ENCODE measurements around the gene UBALD1.
"Not testable (repeated sequence)": the region's sequence is repeated elsewhere in the genome, so short reads cannot be mapped to it uniquely, and the experiment has no call there.

UBALD1 gene

GRCh38 chr16:4586291-4586690 is 28.4 kb downstream of the UBALD1 start:
- H3K36me3 ChIP-seq (ENCODE audit: control insufficient read depth, insufficient read depth, low read length, severe bottlenecking): no peaks in the 10 kb centered on the region
- no peak for DNase-seq (ENCODE audit: low read depth)
- H3K9me3 ChIP-seq (ENCODE audit: control insufficient read depth, low read length): peaks cover 14% of the 10 kb centered on the region
- H3K9ac ChIP-seq (ENCODE audit: low read length): no peak overlapping the region
- no peaks in the 10 kb centered on the region for H3K4me1 ChIP-seq (ENCODE audit: control insufficient read depth, insufficient read depth, low read length)
- H3K4me3 ChIP-seq (ENCODE audit: low read length): no peak overlapping the region
- H3K27me3 ChIP-seq (replicated peaks; ENCODE audit: control insufficient read depth, insufficient read depth, low read length): peaks cover 27% of the 10 kb centered on the region

GRCh38 chr16:4583906-4584305 is 30.8 kb downstream of the UBALD1 start:
- Histone ChIP-seq H3K27me3 (replicated peaks; ENCODE audit: control insufficient read depth, insufficient read depth, low read length) (peaks cover 27% of the 10 kb centered on the region), H3K4me3 (ENCODE audit: low read length) (no peak overlapping the region), H3K9ac (ENCODE audit: low read length) (no peak overlapping the region), H3K4me1 (ENCODE audit: control insufficient read depth, insufficient read depth, low read length) (no peaks in the 10 kb centered on the region), H3K9me3 (ENCODE audit: control insufficient read depth, low read length) (peaks cover 13% of the 10 kb centered on the region), H3K36me3 (ENCODE audit: control insufficient read depth, insufficient read depth, low read length, severe bottlenecking) (no peaks in the 10 kb centered on the region)
- no peak for DNase-seq (ENCODE audit: low read depth)

- no peaks in the 10 kb centered on the region for H3K36me3 ChIP-seq (ENCODE audit: control insufficient read depth, insufficient read depth, low read length, severe bottlenecking)
- peak; percentile 34 for DNase-seq (ENCODE audit: low read depth)
- no peaks in the 10 kb centered on the region for H3K9me3 ChIP-seq (ENCODE audit: control insufficient read depth, low read length)
- H3K4me3 ChIP-seq (ENCODE audit: low read length): no peak overlapping the region
- H3K27me3 ChIP-seq (replicated peaks; ENCODE audit: control insufficient read depth, insufficient read depth, low read length): peaks cover 4% of the 10 kb centered on the region
- no peaks in the 10 kb centered on the region for H3K4me1 ChIP-seq (ENCODE audit: control insufficient read depth, insufficient read depth, low read length)
- H3K9ac ChIP-seq (ENCODE audit: low read length): no peak overlapping the region
Measured at GRCh38 chr16:4580250-4580649, 34.4 kb downstream of the UBALD1 start.

- Histone ChIP-seq H3K4me1 (ENCODE audit: control insufficient read depth, insufficient read depth, low read length) (no peaks in the 10 kb centered on the region), H3K36me3 (ENCODE audit: control insufficient read depth, insufficient read depth, low read length, severe bottlenecking) (no peaks in the 10 kb centered on the region), H3K9me3 (ENCODE audit: control insufficient read depth, low read length) (no peaks in the 10 kb centered on the region), H3K4me3 (ENCODE audit: low read length) (no peak overlapping the region), H3K9ac (ENCODE audit: low read length) (no peak overlapping the region), H3K27me3 (replicated peaks; ENCODE audit: control insufficient read depth, insufficient read depth, low read length) (peaks cover 4% of the 10 kb centered on the region)
- DNase-seq (ENCODE audit: low read depth): no peak
Measured at GRCh38 chr16:4578961-4579530, 35.6 kb downstream of the UBALD1 start.

GRCh38 chr16:4576008-4576407 is 38.7 kb downstream of the UBALD1 start:
- no peaks in the 10 kb centered on the region for H3K36me3 ChIP-seq (ENCODE audit: control insufficient read depth, insufficient read depth, low read length, severe bottlenecking)
- H3K4me1 ChIP-seq (ENCODE audit: control insufficient read depth, insufficient read depth, low read length): peaks cover 3% of the 10 kb centered on the region
- no peaks in the 10 kb centered on the region for H3K27me3 ChIP-seq (replicated peaks; ENCODE audit: control insufficient read depth, insufficient read depth, low read length)
- no peaks in the 10 kb centered on the region for H3K9me3 ChIP-seq (ENCODE audit: control insufficient read depth, low read length)
- H3K4me3 ChIP-seq (ENCODE audit: low read length): no peak overlapping the region
- H3K9ac ChIP-seq (ENCODE audit: low read length): no peak overlapping the region
- no peak for DNase-seq (ENCODE audit: low read depth)

- H3K9me3 ChIP-seq (ENCODE audit: control insufficient read depth, low read length): no peaks in the 10 kb centered on the region
- DNase-seq (ENCODE audit: low read depth): no peak
- H3K27me3 ChIP-seq (replicated peaks; ENCODE audit: control insufficient read depth, insufficient read depth, low read length): no peaks in the 10 kb centered on the region
- H3K4me3 ChIP-seq (ENCODE audit: low read length): no peak overlapping the region
- no peaks in the 10 kb centered on the region for H3K36me3 ChIP-seq (ENCODE audit: control insufficient read depth, insufficient read depth, low read length, severe bottlenecking)
- peaks cover 3% of the 10 kb centered on the region for H3K4me1 ChIP-seq (ENCODE audit: control insufficient read depth, insufficient read depth, low read length)
- no peak overlapping the region for H3K9ac ChIP-seq (ENCODE audit: low read length)
Measured at GRCh38 chr16:4574919-4575705, 39.6 kb downstream of the UBALD1 start.

- not testable (repeated sequence) for H3K36me3 ChIP-seq (ENCODE audit: control insufficient read depth, insufficient read depth, low read length, severe bottlenecking); H3K4me1 ChIP-seq (ENCODE audit: control insufficient read depth, insufficient read depth, low read length); H3K4me3 ChIP-seq (ENCODE audit: low read length); H3K9me3 ChIP-seq (ENCODE audit: control insufficient read depth, low read length); H3K27me3 ChIP-seq (replicated peaks; ENCODE audit: control insufficient read depth, insufficient read depth, low read length); DNase-seq (ENCODE audit: low read depth); H3K9ac ChIP-seq (ENCODE audit: low read length)
Measured at GRCh38 chr16:4573926-4574325, 40.8 kb downstream of the UBALD1 start.

GRCh38 chr16:4572715-4573114 is 42.0 kb downstream of the UBALD1 start:
- H3K9me3 ChIP-seq (ENCODE audit: control insufficient read depth, low read length): no peaks in the 10 kb centered on the region
- H3K4me3 ChIP-seq (ENCODE audit: low read length): no peak overlapping the region
- H3K27me3 ChIP-seq (replicated peaks; ENCODE audit: control insufficient read depth, insufficient read depth, low read length): no peaks in the 10 kb centered on the region
- H3K4me1 ChIP-seq (ENCODE audit: control insufficient read depth, insufficient read depth, low read length): peaks cover 3% of the 10 kb centered on the region
- H3K36me3 ChIP-seq (ENCODE audit: control insufficient read depth, insufficient read depth, low read length, severe bottlenecking): no peaks in the 10 kb centered on the region
- DNase-seq (ENCODE audit: low read depth): peak; percentile 7
- H3K9ac ChIP-seq (ENCODE audit: low read length): no peak overlapping the region

GRCh38 chr16:4570688-4571321 is 43.9 kb downstream of the UBALD1 start:
- Histone ChIP-seq H3K27me3 (replicated peaks; ENCODE audit: control insufficient read depth, insufficient read depth, low read length) (peaks cover 5% of the 10 kb centered on the region), H3K4me1 (ENCODE audit: control insufficient read depth, insufficient read depth, low read length) (peaks cover 3% of the 10 kb centered on the region), H3K36me3 (ENCODE audit: control insufficient read depth, insufficient read depth, low read length, severe bottlenecking) (no peaks in the 10 kb centered on the region), H3K9ac (ENCODE audit: low read length) (no peak overlapping the region), H3K9me3 (ENCODE audit: control insufficient read depth, low read length) (no peaks in the 10 kb centered on the region), H3K4me3 (ENCODE audit: low read length) (no peak overlapping the region)
- no peak for DNase-seq (ENCODE audit: low read depth)

- H3K4me3 ChIP-seq (ENCODE audit: low read length): no peak overlapping the region
- no peaks in the 10 kb centered on the region for H3K9me3 ChIP-seq (ENCODE audit: control insufficient read depth, low read length)
Measured at GRCh38 chr16:4570086-4570485, 44.6 kb downstream of the UBALD1 start.

GRCh38 chr16:4566144-4566543 is 48.5 kb downstream of the UBALD1 start:
- no peak overlapping the region for H3K9ac ChIP-seq (ENCODE audit: low read length)
- H3K4me3 ChIP-seq (ENCODE audit: low read length): no peak overlapping the region
- H3K36me3 ChIP-seq (ENCODE audit: control insufficient read depth, insufficient read depth, low read length, severe bottlenecking): no peaks in the 10 kb centered on the region
- H3K4me1 ChIP-seq (ENCODE audit: control insufficient read depth, insufficient read depth, low read length): no peaks in the 10 kb centered on the region
- H3K9me3 ChIP-seq (ENCODE audit: control insufficient read depth, low read length): no peaks in the 10 kb centered on the region
- H3K27me3 ChIP-seq (replicated peaks; ENCODE audit: control insufficient read depth, insufficient read depth, low read length): peaks cover 23% of the 10 kb centered on the region
- DNase-seq (ENCODE audit: low read depth): no peak

More at GRCh38 chr16:4570086-4570485, 44.6 kb downstream of the UBALD1 start:
- Histone ChIP-seq H3K27me3 (replicated peaks; ENCODE audit: control insufficient read depth, insufficient read depth, low read length) (peaks cover 6% of the 10 kb centered on the region), H3K9ac (ENCODE audit: low read length) (no peak overlapping the region), H3K4me1 (ENCODE audit: control insufficient read depth, insufficient read depth, low read length) (peaks cover 3% of the 10 kb centered on the region), H3K36me3 (ENCODE audit: control insufficient read depth, insufficient read depth, low read length, severe bottlenecking) (no peaks in the 10 kb centered on the region)
- DNase-seq (ENCODE audit: low read depth): no peak
